Activated CD8-positive, alpha-beta memory T cell treated with anti-CD3 and anti-CD28 coated beads for 36 hours (primary cell): ENCODE data around the gene TTC4. TPM values are rescaled to one million over a fixed set of nuclear protein-coding genes. Genes with fewer than 3 reads are reported as not detected.
"Not testable (repeated sequence)": the region's sequence is repeated elsewhere in the genome, so short reads cannot be mapped to it uniquely, and the experiment has no call there.

Source experiments
- CTCF ChIA-PET: fragments of 350-600 bp; sonication (Branson Sonifier 250); formaldehyde crosslinking; loops from one replicate; lab custom pipeline; 2021; ENCODE audit warnings: antibody characterized with exemption; lab: Charles Lee
- POLR2A ChIA-PET: fragments of 350-600 bp; sonication (Branson Sonifier 250); formaldehyde crosslinking; loops from one replicate; lab custom pipeline; 2021; ENCODE audit warnings: antibody characterized with exemption; lab: Charles Lee
- total RNA-seq, 2 experiments: library from RNA; stranded (reverse); gene quantifications; one replicate each; pipeline ENCODE4 v1.2.3, GENCODE V29; 2021

The TTC4 gene
- total RNA-seq, 2 experiments from 2014 or later = 43.0 to 45.3 TPM

DNA sequence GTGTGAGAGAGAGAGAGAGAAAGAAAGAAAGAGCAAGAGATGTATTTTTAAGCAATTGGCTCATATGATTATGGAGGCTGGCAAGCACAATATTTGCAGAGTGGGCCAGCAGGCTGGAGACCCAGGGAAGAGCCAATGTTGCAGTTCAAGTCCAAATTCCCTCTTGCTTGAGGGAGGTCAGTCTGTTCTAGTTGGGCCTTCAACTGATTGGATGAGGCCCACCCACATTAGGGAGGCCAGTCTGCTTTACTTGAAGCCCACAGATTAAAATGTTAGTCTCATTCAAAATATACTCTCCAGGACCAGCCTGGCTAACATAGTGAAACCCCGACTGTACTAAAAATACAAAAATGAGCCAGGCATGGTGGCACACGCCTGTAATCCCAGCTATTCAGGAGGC is 57.3 kb downstream of the TTC4 start:
- ChIA-PET CTCF (no interaction called here), POLR2A (no interaction called here)

DNA sequence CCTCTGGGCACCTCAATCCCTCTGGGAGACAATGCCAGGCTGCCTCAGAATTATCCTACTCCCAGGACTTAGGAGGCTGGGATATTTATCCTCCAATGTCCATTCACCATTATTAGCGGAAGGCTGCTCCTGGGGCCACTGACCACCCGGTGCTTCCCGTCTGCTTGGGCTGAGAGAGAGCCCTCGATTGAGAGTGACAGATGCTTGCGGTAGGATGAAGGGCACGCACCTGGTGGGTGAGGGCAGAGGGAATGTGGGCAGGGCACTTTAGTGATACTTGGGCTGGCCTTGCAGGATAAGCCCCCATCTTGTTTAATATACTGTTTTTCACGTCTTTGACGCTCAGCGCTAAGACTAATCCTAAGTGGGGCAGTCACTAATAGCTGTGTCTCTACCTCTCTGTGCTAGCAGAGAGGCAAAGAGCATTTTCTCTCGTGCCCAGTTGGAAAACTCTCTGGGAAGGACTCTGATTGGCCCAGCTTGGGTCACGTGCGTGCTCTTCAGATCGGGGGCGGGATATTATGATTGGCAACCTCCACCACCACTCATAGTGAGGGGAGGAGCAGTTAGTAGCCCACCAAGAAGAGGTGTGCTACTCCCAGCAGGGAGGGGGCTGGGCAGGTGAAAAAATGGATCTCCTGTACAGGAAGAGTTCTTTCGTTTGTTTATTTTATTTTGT is 59.3 kb downstream of the TTC4 start:
- CTCF ChIA-PET = no interaction called here

DNA sequence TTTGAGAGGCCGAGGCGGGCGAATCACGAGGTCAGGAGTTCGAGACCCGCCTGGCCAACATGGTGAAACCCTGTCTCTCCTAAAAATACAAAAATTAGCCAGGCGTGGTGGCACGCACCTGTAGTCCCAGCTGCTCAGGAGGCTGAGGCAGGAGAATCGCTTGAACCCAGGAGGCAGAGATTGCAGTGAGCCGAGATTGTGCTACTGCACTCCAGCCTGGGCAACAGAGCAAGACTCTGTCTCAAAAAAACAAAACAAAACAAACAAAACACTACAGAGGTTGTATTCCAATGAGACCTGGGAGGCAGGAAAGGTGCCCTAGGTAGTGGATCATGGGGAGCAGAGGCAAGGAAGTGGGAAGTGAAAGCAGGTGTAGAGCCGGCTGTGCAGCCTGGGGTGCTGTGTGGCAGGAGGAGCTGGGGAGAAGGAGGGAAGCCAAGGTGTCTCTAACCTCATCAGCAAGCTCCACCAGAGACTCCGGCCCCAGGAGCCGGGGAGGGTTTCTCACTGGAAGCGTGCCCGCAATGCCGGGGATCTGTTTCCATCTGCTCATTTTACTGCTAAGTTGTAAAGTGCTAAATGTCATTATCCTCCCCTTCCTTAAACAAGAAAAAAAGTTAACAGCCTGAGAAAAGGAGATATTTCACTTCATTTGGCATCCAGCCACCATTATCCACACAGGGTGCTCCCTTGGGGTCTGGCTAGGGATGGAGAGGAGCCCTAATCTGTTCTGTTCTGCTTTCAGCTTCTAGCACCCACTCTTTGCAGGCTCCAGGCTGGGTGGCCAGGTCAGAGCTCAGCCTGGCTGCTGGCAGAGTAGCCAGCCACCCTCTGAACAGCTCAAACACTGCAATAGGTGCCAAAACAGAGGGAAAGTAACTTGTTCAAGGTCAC is 60.4 kb downstream of the TTC4 start:
- CTCF ChIA-PET, POLR2A ChIA-PET: not testable (repeated sequence)

More for the DNA sequence above, 59.3 kb downstream of the TTC4 start:
- POLR2A ChIA-PET = no interaction called here

DNA sequence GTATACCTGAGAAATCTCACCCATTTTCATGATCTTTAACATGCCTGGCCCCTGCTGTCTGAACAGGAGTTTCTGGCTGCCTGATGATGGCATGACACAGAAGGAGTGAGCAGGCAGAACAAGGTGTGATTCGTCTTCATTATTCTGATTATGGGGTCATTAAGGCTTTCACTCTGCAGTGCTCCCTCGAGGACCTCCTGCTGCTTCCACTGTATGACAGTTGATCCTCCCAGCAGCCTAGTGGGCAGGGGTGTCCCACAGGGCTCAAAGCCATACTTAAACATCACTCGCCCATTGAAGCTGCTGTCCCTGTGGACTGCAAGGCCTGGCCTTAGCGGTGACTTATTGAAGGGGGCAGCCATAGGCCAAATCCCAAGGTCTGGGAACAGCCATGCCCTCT is 61.4 kb downstream of the TTC4 start:
- POLR2A ChIA-PET = no interaction called here
- CTCF ChIA-PET = no interaction called here

DNA sequence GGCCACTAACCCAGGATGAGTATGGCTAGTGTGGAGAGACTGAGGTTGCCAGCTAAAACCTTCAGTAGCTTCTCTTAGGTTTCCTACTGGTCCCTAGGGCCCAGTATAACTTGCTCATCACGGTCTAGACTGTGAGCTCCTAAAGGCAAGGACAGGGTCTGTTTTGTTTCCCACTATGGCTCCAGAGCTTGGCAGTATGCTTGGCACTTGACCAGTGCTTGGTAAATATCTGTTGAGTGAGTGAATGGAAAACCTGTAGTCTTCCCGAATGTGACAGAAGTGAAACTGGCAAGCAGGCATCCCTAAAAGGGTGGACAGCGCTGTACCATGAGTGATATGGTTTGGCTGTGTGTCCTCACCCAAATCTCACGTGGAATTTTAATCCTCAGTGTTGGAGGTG is 61.8 kb downstream of the TTC4 start:
- POLR2A ChIA-PET = no interaction called here
- CTCF ChIA-PET = no interaction called here

DNA sequence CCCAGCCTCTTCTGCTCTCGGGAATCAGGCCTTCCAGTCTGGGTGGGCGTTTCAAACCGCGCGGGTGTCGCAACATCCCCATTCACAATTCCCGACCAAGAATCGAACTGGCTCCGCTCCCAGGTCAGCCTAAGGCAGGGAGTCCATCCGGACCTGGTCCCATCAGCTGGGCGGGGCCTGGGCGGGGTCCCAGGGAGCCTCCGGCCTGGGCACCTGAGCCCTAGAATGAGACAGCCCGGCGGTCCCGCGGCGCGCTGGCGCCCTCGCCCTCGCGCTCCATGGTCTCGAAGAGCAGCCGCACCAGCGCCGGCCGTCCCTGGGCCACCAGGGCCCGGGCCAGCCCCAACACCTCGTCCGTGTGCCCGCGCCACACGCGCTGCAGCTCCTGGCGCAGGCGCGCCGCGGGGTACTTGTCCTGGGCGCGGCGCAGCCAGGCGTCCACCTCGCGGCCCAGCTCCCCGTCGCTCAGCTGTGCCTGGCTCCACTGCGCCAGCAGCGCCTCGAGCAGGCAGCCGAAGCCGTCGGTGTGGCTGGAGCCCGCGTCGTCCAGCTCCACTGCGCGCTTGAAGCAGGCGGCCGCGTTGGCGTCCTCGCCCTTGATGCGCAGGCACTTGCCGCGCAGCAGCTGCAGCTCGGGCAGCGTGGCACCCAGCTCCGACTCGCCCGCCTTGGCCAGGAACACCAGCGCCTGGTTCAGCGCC is 65.5 kb downstream of the TTC4 start:
- ChIA-PET CTCF (interaction anchor here (0.7 kb wide), 1 partner anchor 126 kb away, joined by 4 read pairs; no protein-coding TSS in a partner anchor), POLR2A (no interaction called here)

DNA sequence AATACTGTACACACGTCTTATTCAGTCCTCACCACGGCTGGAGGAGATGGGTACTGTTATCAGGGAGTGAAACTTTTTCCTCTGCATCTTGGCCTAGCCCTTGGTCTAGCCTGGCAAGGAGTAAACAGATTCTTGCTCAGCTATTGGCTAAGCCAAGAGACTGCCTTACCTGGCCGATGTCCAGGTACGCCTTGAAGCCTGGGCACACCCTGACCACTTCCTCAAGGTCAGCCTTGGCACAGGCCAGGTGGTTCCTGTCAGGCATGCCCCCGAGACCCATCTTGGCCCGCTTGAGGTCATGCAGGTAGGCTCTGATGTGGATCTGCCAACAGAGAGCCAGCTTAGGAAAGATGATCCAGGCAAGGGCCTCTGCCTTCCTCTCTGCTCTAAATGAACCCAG is 66.5 kb downstream of the TTC4 start:
- CTCF ChIA-PET = no interaction called here
- POLR2A ChIA-PET = no interaction called here

DNA sequence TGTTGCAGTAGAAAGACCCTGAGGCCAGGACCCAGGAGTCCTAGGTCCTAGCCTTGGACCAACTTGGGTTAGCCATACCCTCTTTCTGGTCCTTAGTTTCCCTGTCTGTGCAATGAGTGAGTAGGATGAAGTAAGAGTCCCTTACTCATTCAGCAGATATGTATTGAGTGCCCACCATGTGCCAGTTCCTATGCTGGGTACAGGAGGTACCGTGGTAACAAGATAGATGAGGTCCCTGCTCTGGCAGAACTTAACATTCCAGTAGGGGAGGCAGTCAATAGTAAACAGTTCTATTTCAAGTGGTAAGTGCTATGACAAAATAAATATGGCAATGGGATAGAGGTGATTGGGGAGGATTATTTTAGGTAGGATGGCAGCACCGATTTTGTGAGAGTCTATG is 66.9 kb downstream of the TTC4 start:
- CTCF ChIA-PET = no interaction called here

DNA sequence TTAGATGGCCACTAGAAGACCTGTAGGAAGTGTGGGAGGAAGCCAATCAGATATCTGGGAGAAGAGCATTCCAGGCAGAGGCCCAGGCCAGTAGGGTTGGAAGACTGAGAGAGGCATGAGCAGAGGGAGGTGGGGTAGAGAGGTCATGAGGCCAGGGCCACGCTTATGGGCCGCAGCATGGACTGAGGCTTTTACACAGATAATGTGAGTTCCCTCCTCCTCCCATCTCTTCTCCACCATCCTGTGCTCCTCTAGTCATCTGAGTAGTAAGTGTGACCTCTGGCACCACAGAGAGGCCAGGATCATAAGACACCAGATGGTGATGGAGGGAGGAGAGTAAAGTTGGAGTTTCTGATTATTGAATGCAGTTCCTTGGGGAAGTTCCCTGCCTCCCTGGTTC is 68.4 kb downstream of the TTC4 start:
- POLR2A ChIA-PET = no interaction called here
- CTCF ChIA-PET = no interaction called here

More for the DNA sequence above, 66.9 kb downstream of the TTC4 start:
- POLR2A ChIA-PET = no interaction called here

DNA sequence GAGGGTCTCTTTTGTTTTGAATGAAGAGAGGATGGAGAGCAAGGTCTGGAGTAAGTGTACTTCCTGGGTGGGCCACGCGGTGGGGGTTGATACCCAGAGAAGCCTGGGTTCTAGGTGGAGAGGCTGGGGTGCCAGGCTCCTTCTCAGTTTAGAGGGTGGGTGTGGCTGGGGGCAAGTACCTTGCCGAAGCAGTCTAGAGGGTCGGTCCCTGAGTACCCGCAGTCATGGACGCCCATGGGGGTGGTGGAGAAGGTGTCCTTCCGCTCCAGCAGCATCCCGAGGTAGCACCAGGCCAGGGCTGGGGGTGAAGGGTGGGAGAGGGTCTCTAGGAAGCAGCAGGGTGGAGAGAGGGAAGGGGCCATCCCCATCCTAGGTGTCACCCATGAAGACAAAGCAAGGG is 71.1 kb downstream of the TTC4 start:
- CTCF ChIA-PET = no interaction called here

DNA sequence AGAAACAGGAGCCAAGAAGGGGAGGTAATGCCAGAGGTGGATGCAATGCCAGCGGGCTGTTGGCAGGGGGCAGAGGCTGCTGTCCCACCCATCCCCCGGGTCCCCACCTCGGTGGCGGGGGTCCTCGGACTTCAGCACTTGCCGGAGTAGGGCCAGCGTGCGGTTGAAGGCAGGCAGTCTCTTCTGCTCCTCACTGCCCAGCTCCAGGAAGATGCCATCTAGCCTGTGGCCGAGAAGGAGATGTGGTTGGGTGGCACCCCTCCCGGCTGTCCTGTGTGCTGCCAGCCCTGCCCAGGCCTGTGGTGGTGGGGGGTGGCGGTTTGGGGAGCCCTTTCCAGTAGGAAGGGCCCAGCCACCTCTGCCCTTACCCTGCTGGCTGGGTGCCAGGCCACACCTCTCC is 71.9 kb downstream of the TTC4 start:
- ChIA-PET POLR2A (no interaction called here), CTCF (no interaction called here)

More for the DNA sequence above, 71.1 kb downstream of the TTC4 start:
- POLR2A ChIA-PET = no interaction called here

DNA sequence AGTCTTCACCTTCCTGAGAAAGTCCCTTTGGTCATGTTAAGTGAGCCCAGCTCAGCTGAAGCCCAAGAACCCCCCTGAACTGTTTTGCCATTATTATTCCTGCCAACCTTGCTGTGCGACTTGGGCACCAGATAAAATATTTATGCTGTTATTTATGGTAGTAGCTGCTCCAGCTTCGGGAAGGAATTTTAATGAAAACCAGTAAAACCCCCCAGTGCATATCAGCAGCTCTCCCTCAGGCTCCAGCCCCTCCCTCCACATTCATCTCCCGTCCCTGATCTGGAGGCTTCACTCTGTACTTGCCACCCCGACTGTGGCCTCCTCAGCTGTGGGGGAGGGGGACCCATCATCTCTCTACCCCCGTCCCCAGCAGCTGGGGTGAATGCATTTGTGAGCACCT is 72.8 kb downstream of the TTC4 start:
- ChIA-PET POLR2A (no interaction called here), CTCF (no interaction called here)

DNA sequence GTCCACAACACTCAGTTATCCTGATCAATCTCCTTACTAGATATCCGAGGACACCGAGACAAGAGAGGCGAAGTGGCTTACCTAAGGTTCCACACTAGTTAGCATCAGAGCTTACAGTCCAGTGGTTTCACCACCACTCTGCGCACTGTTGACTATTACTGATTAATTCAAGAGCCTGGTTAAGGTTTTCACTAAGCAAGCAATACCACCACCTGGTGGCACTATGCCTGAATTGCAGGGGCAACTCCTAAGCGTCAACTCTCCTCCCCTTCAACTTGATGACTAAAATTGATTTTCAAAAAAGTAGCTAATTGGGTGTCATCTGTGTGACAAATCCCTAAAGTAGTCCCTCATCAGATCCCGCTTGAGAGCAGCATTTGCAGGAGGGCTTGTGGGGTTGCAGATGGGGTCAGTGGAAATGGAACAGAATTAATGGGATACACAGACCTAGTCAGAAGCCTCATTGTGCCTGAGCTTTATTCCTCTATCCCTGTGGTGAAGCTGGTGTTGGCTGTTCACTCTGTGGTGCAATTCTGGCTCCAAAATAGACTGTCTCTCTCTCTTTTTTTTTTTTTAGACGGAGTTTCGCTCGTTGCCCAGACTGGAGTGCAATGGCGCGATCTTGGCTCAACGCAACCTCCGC is 76.3 kb downstream of the TTC4 start:
- POLR2A ChIA-PET = no interaction called here
- CTCF ChIA-PET = interaction anchor here (0.7 to 2.6 kb wide), 9 partner anchors 9 to 120 kb away, joined by 3 to 17 read pairs (median 4); partner anchors contain the start of gene TTC22

Other genes with a start within 250 kb of the TTC4 start
- under 1 TPM; 0.44 to 0.57 TPM for gene ACOT11, start 167.6 kb upstream of the TTC4 start, total RNA-seq
- not detected for gene FAM151A, start 92.3 kb upstream of the TTC4 start, total RNA-seq
- gene MROH7, start 74.1 kb upstream of the TTC4 start, total RNA-seq = not detected
- gene PARS2, start 48.7 kb downstream of the TTC4 start, total RNA-seq = 1 to 10 TPM; 8.4 to 8.5 TPM
- 1 to 10 TPM; 1.6 to 2.1 TPM for gene TTC22, start 85.5 kb downstream of the TTC4 start, total RNA-seq
- gene DHCR24, start 171.3 kb downstream of the TTC4 start, total RNA-seq = 10 to 100 TPM; 89.0 to 89.3 TPM